Right atrium auricular region (tissue), 2 donors: ENCODE results near the gene ZNF516. TPM values are rescaled to one million over a fixed set of nuclear protein-coding genes. Genes with fewer than 3 reads are reported as not detected.

Source experiments
- DNase-seq: peaks from one replicate; pipeline ENCODE4 v3.0.0-alpha.2; 2019; ENCODE audit warnings: low spot score
- H3K27ac ChIP-seq, 2 donors: fragments of 200-600 bp; sonication (generic); 1 replicate in 1 of 2; 2 replicates in 1 of 2; pipeline ENCODE4 v1.5.1; 2016 to 2019
- H3K27me3 ChIP-seq, 2 donors: fragments of 200-600 bp; sonication (generic); one replicate each; pipeline versions ENCODE4 v1.5.1 to v1.6.0; 2017 to 2019
- H3K36me3 ChIP-seq: fragments of 200-600 bp; sonication (generic); one replicate; pipeline ENCODE4 v1.5.1; 2016
- H3K4me1 ChIP-seq, 2 donors: fragments of 200-600 bp; sonication (generic); one replicate each; pipeline versions ENCODE4 v1.5.1 to v1.6.0; 2017 to 2019
- H3K4me3 ChIP-seq, 2 donors: fragments of 200-600 bp; sonication (generic); 1 replicate in 1 of 2; 2 replicates in 1 of 2; pipeline ENCODE4 v1.5.1; 2017 to 2019; ENCODE audit warnings: mild to moderate bottlenecking in 1 of 2, moderate library complexity in 1 of 2
- H3K9me3 ChIP-seq, 2 donors: fragments of 200-600 bp; sonication (generic); one replicate each; pipeline ENCODE4 v1.5.1; 2019
- CTCF ChIP-seq, 2 donors: fragments of 200-600 bp; sonication (generic); IDR thresholded peaks; one replicate each; pipeline ENCODE4 v1.5.1; 2019; ENCODE audit warnings: antibody characterized with exemption in 2 of 2
- total RNA-seq, 2 donors: library from RNA; depleted of rRNA; stranded (reverse); fragments of >200 nt; gene quantifications; one replicate each; pipeline ENCODE4 v1.1.0, GENCODE V29; 2016

Gene ZNF516
- total RNA-seq, 2 donors from 2014 or later = 11.0 to 14.0 TPM

- Histone ChIP-seq H3K4me3 (no peak overlapping the region), H3K4me1 (no peaks in the 10 kb centered on the region), H3K9me3 (no peaks in the 10 kb centered on the region), H3K27ac (no peak overlapping the region), H3K36me3 (peaks cover 18% of the 10 kb centered on the region), H3K27me3 (no peaks in the 10 kb centered on the region)
- TF ChIP-seq CTCF (IDR thresholded peaks at IDR 0.05) = no peak
- DNase-seq = no peak
Measured at GRCh38 chr18:76371301-76372203, 123.5 kb downstream of the ZNF516 start.

- Histone ChIP-seq H3K4me1 (no peaks in the 10 kb centered on the region), H3K27ac (no peak overlapping the region), H3K36me3 (peaks cover 18% of the 10 kb centered on the region), H3K4me3 (no peak overlapping the region), H3K9me3 (no peaks in the 10 kb centered on the region), H3K27me3 (no peaks in the 10 kb centered on the region)
- TF ChIP-seq CTCF (IDR thresholded peaks at IDR 0.05) = no peak
- no peak for DNase-seq
Measured at GRCh38 chr18:76370686-76371085, 124.4 kb downstream of the ZNF516 start.

GRCh38 chr18:76370201-76370600 is 124.8 kb downstream of the ZNF516 start:
- Histone ChIP-seq H3K36me3 (peaks cover 18% of the 10 kb centered on the region), H3K4me3 (no peak overlapping the region), H3K4me1 (no peaks in the 10 kb centered on the region), H3K9me3 (no peaks in the 10 kb centered on the region), H3K27me3 (no peaks in the 10 kb centered on the region), H3K27ac (no peak overlapping the region)
- TF ChIP-seq CTCF (IDR thresholded peaks at IDR 0.05) = no peak
- DNase-seq = no peak

GRCh38 chr18:76369791-76370190 is 125.3 kb downstream of the ZNF516 start:
- no peak for TF ChIP-seq CTCF (IDR thresholded peaks at IDR 0.05)
- H3K27me3 ChIP-seq = no peaks in the 10 kb centered on the region
- H3K27ac ChIP-seq = no peak overlapping the region
- H3K4me3 ChIP-seq = no peak overlapping the region
- no peaks in the 10 kb centered on the region for H3K4me1 ChIP-seq
- no peaks in the 10 kb centered on the region for H3K9me3 ChIP-seq
- peaks cover 18% of the 10 kb centered on the region for H3K36me3 ChIP-seq
- DNase-seq = no peak

- Histone ChIP-seq H3K36me3 (peaks cover 18% of the 10 kb centered on the region), H3K9me3 (no peaks in the 10 kb centered on the region), H3K4me1 (no peaks in the 10 kb centered on the region), H3K27me3 (no peaks in the 10 kb centered on the region), H3K27ac (no peak overlapping the region), H3K4me3 (no peak overlapping the region)
- no peak for TF ChIP-seq CTCF (IDR thresholded peaks at IDR 0.05)
- DNase-seq = no peak
Measured at GRCh38 chr18:76368976-76369375, 126.1 kb downstream of the ZNF516 start.
